Muscle of leg (tissue), 11 donors: ENCODE results near the gene LRRC41. TPM values are rescaled to one million over a fixed set of nuclear protein-coding genes. Genes with fewer than 3 reads are reported as not detected.

Experiments used
- DNase-seq: peaks from one replicate; pipeline ENCODE4 v3.0.0; 2013
- H3K27ac ChIP-seq: one replicate; pipeline ENCODE4 v1.5.1; 2013; ENCODE audit warnings: mild to moderate bottlenecking, low read length, control low read depth
- H3K27me3 ChIP-seq: one replicate; pipeline ENCODE4 v1.6.1; 2013; ENCODE audit warnings: low read length; ENCODE audit not compliant: control insufficient read depth, insufficient read depth
- H3K36me3 ChIP-seq: one replicate; pipeline ENCODE4 v1.6.1; 2013; ENCODE audit warnings: low read length; ENCODE audit not compliant: control insufficient read depth, insufficient read depth
- H3K4me1 ChIP-seq: one replicate; pipeline ENCODE4 v1.6.1; 2013; ENCODE audit warnings: low read length; ENCODE audit not compliant: control insufficient read depth, insufficient read depth
- H3K4me3 ChIP-seq: one replicate; pipeline ENCODE4 v1.5.1; 2013; ENCODE audit warnings: low read length, control low read depth
- H3K9me3 ChIP-seq: replicated peaks from 2 replicates; pipeline ENCODE4 v1.6.1; 2013; ENCODE audit warnings: low read depth, low read length; ENCODE audit not compliant: control insufficient read depth
- WGBS: methylation state at CpG from one replicate; pipeline ENCODE4 v1.1.5; 2013; ENCODE audit warnings: missing lambda C conversion rate; ENCODE audit not compliant: insufficient coverage; 5-methylcytosine and 5-hydroxymethylcytosine counted together
- polyA plus RNA-seq, 8 donors: library from polyadenylated mRNA; unstranded; fragments of 120-200 nt; gene quantifications; one replicate each; pipeline versions ENCODE4 v1.2.1 to v1.2.3, GENCODE V29; 2013; ENCODE audit warnings: inconsistent platforms in 1 of 8, low replicate concordance in 1 of 8; ENCODE audit not compliant: insufficient read length in 8 of 8, insufficient read depth in 1 of 8
- total RNA-seq: library from RNA; stranded (reverse); fragments of 120-200 nt; gene quantifications from one replicate; pipeline ENCODE4 v1.2.4, GENCODE V29; 2013

The LRRC41 gene
- total and polyA plus RNA-seq, 9 donors = 49.5 to 65.5 (median 59.2) TPM

- DNase-seq = no peak
- H3K4me1 ChIP-seq = peaks cover 5% of the 10 kb centered on the region
- no peak overlapping the region for H3K27ac ChIP-seq
- no peaks in the 10 kb centered on the region for H3K9me3 ChIP-seq
- H3K36me3 ChIP-seq = peaks cover 46% of the 10 kb centered on the region
- no peaks in the 10 kb centered on the region for H3K27me3 ChIP-seq
- no peak overlapping the region for H3K4me3 ChIP-seq
- 92% methylated on average over 4 of the region's 16 CpGs for WGBS
Measured at GRCh38 chr1:46309401-46310159, 6.2 kb upstream of the LRRC41 start.

DNA sequence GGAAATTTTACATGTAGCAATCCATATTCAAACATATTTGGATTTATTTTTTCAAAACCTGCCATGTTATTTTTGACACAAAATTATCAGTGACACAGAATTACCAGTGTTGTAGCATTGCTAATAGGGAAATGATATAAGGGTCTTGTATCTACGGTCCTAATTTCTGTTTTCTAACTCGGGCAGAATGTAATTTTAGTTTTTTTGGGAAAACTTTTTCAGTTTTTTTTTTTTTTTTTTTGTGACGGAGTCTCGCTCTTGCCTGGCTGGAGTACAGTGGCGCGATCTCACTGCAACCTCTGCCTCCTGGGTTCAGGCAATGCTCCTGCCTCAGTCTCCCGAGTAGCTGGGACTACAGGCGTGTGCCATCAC, 2.7 kb upstream of the LRRC41 start:
- Histone ChIP-seq H3K36me3 (peaks cover 21% of the 10 kb centered on the region), H3K27me3 (no peaks in the 10 kb centered on the region), H3K4me1 (peaks cover 14% of the 10 kb centered on the region), H3K9me3 (no peaks in the 10 kb centered on the region), H3K4me3 (no peak overlapping the region), H3K27ac (no peak overlapping the region)
- no peak for DNase-seq
- 100% methylated on average over 1 of the region's 8 CpGs for WGBS

- Histone ChIP-seq H3K27me3 (no peaks in the 10 kb centered on the region), H3K27ac (peak overlapping the region; percentile 99), H3K36me3 (peaks cover 6% of the 10 kb centered on the region), H3K4me3 (peak overlapping the region; percentile 95), H3K9me3 (no peaks in the 10 kb centered on the region), H3K4me1 (peaks cover 27% of the 10 kb centered on the region)
- peak; percentile 15 for DNase-seq
- WGBS = 0% methylated on average over 5 of the region's 14 CpGs
Measured at GRCh38 chr1:46303872-46304326, 483 bp upstream of the LRRC41 start.

DNA sequence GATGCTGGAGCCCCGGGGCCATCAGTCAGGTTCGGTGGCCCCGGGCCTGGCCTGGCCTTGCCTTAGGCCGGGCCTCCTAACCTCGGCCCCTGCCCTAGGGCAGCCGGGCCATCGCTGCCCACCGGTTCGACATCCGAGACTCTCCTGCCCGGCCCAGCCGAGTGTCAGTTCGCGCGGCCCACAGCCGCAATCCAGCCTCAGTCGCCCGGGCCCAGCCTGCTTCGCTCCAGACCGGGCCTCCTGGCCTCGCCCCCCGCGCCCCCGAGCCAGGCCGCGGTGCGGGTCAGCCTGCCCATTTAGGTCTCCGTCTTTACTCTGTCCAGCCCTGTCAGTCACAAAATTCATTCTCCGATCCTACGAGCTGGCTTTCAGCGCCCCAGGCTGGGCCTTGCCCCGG, 777 bp downstream of the LRRC41 start:
- 0% methylated on average over 31 of the region's 32 CpGs for WGBS
- peaks cover 27% of the 10 kb centered on the region for H3K4me1 ChIP-seq
- no peaks in the 10 kb centered on the region for H3K27me3 ChIP-seq

GRCh38 chr1:46301808-46302640, 1.4 kb downstream of the LRRC41 start:
- no peaks in the 10 kb centered on the region for H3K27me3 ChIP-seq
- H3K27ac ChIP-seq = peak overlapping the region; percentile 99
- H3K36me3 ChIP-seq = peaks cover 14% of the 10 kb centered on the region
- no peaks in the 10 kb centered on the region for H3K9me3 ChIP-seq
- 0% methylated on average over 79 of the region's 79 CpGs for WGBS
- peak; percentile 73 for DNase-seq
- peaks cover 27% of the 10 kb centered on the region for H3K4me1 ChIP-seq
- peak overlapping the region; percentile 95 for H3K4me3 ChIP-seq

More for the DNA sequence above, 777 bp downstream of the LRRC41 start:
- H3K9me3 ChIP-seq = no peaks in the 10 kb centered on the region
- DNase-seq = peak; percentile 59
- H3K27ac ChIP-seq = peak overlapping the region; percentile 99
- H3K36me3 ChIP-seq = peaks cover 8% of the 10 kb centered on the region
- H3K4me3 ChIP-seq = peak overlapping the region; percentile 95

DNA sequence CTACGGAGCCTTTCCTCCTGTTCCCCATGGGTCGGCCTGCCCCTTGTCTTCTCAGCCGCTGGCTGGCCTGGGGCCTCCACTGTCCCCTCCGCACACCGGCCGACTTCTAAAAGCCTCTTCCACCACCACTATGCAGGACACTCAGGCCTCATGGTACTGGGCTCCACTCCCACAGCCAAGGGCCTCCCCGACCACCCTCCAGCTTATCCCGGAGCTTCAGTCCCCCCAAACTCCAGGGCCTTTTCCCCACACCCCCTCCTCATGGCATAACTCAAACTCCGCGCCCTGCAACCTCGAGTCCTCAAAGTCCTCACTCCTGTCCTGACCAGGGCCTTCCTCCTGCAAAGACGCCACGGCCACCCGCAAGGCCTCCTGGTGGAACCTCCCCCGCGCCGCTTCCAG, 2.0 kb downstream of the LRRC41 start:
- DNase-seq = no peak
- WGBS = 4% methylated on average over 17 of the region's 17 CpGs
- H3K4me1 ChIP-seq = peaks cover 27% of the 10 kb centered on the region

DNA sequence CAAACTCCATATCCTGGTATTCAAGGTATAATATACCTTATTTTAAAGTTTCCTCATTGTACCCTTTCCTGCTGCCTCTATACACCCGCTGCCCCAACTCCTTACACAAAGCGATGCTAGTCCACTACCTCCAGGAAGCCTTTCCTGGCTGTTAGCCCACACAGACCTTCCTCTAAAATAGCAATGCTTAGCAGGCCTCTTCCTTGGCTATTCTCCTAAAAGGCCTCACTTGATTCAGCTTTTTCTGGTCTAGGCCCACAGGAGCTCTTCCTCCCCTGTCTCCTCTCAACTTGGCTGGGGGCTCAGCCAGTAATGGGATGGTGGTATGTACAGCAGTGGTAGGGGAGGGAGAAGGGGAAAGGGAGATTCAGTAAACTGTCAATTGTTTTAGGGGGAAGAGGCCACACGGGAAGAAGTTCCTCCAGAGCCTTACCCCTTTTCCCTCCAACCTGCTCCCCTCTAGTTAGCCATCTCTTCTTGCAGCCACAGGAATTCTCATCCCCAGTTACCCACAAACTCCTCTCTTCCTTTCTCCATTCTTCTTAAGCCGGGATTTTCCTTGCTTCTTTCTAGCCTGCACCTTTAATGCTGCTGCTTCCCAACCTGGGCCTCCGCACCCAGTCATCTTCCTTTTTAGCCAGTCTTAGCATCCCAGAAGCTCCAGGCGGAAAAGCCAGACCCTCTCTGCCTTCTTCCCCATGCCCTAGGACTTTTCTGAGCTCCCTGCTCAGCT, 2.6 kb downstream of the LRRC41 start:
- peaks cover 23% of the 10 kb centered on the region for H3K36me3 ChIP-seq
- WGBS = 30% methylated on average over 5 of the region's 6 CpGs
- peak overlapping the region; percentile 95 for H3K4me3 ChIP-seq
- H3K4me1 ChIP-seq = peaks cover 27% of the 10 kb centered on the region
- no peaks in the 10 kb centered on the region for H3K9me3 ChIP-seq
- peak; percentile 88 for DNase-seq
- peak overlapping the region; percentile 99 for H3K27ac ChIP-seq
- no peaks in the 10 kb centered on the region for H3K27me3 ChIP-seq

More for the DNA sequence above, 2.0 kb downstream of the LRRC41 start:
- H3K9me3 ChIP-seq = no peaks in the 10 kb centered on the region
- H3K36me3 ChIP-seq = peaks cover 20% of the 10 kb centered on the region
- no peaks in the 10 kb centered on the region for H3K27me3 ChIP-seq
- H3K4me3 ChIP-seq = peak overlapping the region; percentile 95
- H3K27ac ChIP-seq = peak overlapping the region; percentile 99

- H3K9me3 ChIP-seq = no peaks in the 10 kb centered on the region
- peaks cover 18% of the 10 kb centered on the region for H3K4me1 ChIP-seq
- no peak overlapping the region for H3K27ac ChIP-seq
- no peak for DNase-seq
- H3K4me3 ChIP-seq = no peak overlapping the region
- peaks cover 42% of the 10 kb centered on the region for H3K36me3 ChIP-seq
- no peaks in the 10 kb centered on the region for H3K27me3 ChIP-seq
Measured at GRCh38 chr1:46298387-46298786, 5.0 kb downstream of the LRRC41 start.

GRCh38 chr1:46295306-46295705, 8.1 kb downstream of the LRRC41 start:
- no peak for DNase-seq
- Histone ChIP-seq H3K9me3 (no peaks in the 10 kb centered on the region), H3K4me1 (peaks cover 4% of the 10 kb centered on the region), H3K27ac (no peak overlapping the region), H3K36me3 (peaks cover 54% of the 10 kb centered on the region), H3K4me3 (no peak overlapping the region), H3K27me3 (no peaks in the 10 kb centered on the region)
- 100% methylated on average over 1 of the region's 2 CpGs for WGBS

GRCh38 chr1:46289976-46290375, 13.4 kb downstream of the LRRC41 start:
- H3K36me3 ChIP-seq = peaks cover 52% of the 10 kb centered on the region
- WGBS = no CpG with 5 or more reads among the region's 4 CpGs
- peaks cover 14% of the 10 kb centered on the region for H3K4me1 ChIP-seq
- H3K9me3 ChIP-seq = no peaks in the 10 kb centered on the region
- H3K27ac ChIP-seq = no peak overlapping the region
- H3K4me3 ChIP-seq = no peak overlapping the region
- DNase-seq = no peak
- no peaks in the 10 kb centered on the region for H3K27me3 ChIP-seq
